ACC112 (cell line): ENCODE measurements around the gene HELZ2.
A peak's percentile ranks its signal among the peaks of the same experiment; 100 is the strongest.
"Not testable (repeated sequence)": the region's sequence is repeated elsewhere in the genome, so short reads cannot be mapped to it uniquely, and the experiment has no call there.

Experiments
- H2AFZ ChIP-seq: fragments of 200-600 bp; sonication (generic); one replicate; pipeline ENCODE4 v1.6.0; 2017; ENCODE audit warnings: antibody characterized with exemption, low read length; ENCODE audit not compliant: unreplicated experiment
- H3K27ac ChIP-seq: fragments of 200-600 bp; sonication (generic); 2 replicates; pipeline ENCODE4 v1.5.1; 2014; ENCODE audit warnings: low read depth, mild to moderate bottlenecking, antibody characterized with exemption, low read length, moderate library complexity
- H3K27me3 ChIP-seq: fragments of 200-600 bp; sonication (generic); 2 replicates; pipeline ENCODE4 v1.6.1; 2014; ENCODE audit warnings: mild to moderate bottlenecking, antibody characterized with exemption, low read length, moderate library complexity, mixed read lengths; ENCODE audit not compliant: insufficient read depth
- H3K36me3 ChIP-seq: fragments of 200-600 bp; sonication (generic); 2 replicates; pipeline ENCODE4 v1.6.1; 2016; ENCODE audit warnings: mild to moderate bottlenecking, antibody characterized with exemption, low read length, moderate library complexity, mixed read lengths; ENCODE audit not compliant: insufficient read depth
- H3K4me1 ChIP-seq: fragments of 200-600 bp; sonication (generic); one replicate; pipeline ENCODE4 v1.6.1; 2016; ENCODE audit warnings: low read length, mixed read lengths; ENCODE audit not compliant: insufficient read depth, unreplicated experiment, control insufficient read depth
- H3K4me3 ChIP-seq: fragments of 200-600 bp; sonication (generic); 2 replicates; pipeline ENCODE4 v1.5.1; 2014; ENCODE audit warnings: mild to moderate bottlenecking, low read depth, low read length
- H3K79me2 ChIP-seq: fragments of 200-600 bp; sonication (generic); one replicate; pipeline ENCODE4 v1.6.0; 2016; ENCODE audit warnings: low read length; ENCODE audit not compliant: control insufficient read depth, unreplicated experiment, insufficient read depth

HELZ2 gene

DNA sequence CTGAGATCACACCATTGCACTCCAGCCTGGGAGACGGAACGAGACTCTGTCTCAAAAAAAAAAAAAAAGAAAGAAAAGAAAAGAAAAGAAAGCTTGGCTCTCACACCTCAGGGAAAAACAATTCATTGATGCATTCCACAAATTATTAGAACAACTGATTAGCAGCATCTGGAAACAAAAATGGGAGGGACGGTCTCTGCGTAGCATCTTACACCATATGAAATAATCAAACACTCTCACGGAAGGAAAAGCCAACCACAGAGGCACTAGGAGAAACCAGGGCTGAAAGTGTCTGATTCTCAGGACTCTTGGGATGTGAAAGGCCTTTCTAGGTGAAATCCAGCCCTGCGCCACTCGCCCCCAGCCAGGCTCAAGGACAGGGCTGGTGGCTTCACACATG, 2.3 kb upstream of the HELZ2 start:
- Histone ChIP-seq H3K79me2 (peaks cover 23% of the 10 kb centered on the region), H3K27ac (no peak overlapping the region; the same call in 1 of the 2 replicates), H3K27me3 (no peaks in the 10 kb centered on the region), H2AFZ (no peak overlapping the region), H3K4me1 (peaks cover 19% of the 10 kb centered on the region), H3K36me3 (peaks cover 13% of the 10 kb centered on the region; the same call in 1 of the 2 replicates), H3K4me3 (no peak overlapping the region)

DNA sequence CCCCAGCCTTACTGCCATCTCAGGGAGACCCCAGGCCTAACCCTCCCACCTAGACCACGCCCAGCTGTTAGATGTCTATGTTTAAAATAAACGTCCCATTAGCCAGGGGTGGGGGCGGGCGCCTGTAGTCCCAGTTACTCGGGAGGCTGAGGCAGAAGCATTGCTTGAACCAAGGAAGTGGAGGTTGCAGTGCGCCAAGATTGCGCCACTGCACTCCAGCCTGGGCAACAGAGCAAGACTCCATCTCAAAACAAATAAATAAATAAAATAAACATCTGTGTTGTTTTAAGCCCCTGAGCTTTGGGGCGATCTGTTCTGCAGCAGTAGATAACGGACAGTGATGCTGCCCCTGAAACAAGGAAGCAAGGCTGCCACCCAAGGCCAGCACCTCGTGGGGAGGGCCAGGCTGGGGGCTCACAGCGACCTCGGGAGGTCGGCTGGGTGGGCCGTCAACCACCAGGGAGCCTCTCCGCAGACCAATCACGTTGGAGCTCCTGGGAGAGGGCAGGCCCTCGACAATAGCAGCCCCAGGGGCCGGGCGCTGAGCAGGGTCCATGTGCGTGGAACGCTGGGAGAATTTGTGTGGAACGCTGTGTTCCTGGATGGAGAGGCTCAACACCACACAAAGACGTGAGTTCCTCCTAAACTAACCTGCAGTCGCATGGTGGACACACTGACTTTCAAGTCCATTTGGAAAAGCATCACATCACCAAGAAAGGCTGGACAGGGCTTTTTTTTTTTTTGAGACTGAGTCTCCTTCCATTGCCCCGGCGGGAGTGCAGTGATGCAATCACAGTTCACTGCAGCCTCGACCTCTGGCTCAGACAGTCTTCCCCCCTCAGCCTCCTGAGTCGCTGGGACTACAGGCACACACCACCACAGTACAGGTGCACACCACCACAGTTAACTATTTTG, 1.0 kb upstream of the HELZ2 start:
- H3K79me2 ChIP-seq = peaks cover 23% of the 10 kb centered on the region
- H2AFZ ChIP-seq = no peak overlapping the region
- H3K4me3 ChIP-seq = 0 out of 2 replicates have a peak overlapping the region, but pooled peaks have one; percentile 58
- peaks cover 19% of the 10 kb centered on the region for H3K4me1 ChIP-seq
- H3K27ac ChIP-seq = peak overlapping the region; percentile 18; the same call in 1 of the 2 replicates
- no peaks in the 10 kb centered on the region for H3K27me3 ChIP-seq
- peaks cover 13% of the 10 kb centered on the region; the same call in 1 of the 2 replicates for H3K36me3 ChIP-seq

DNA sequence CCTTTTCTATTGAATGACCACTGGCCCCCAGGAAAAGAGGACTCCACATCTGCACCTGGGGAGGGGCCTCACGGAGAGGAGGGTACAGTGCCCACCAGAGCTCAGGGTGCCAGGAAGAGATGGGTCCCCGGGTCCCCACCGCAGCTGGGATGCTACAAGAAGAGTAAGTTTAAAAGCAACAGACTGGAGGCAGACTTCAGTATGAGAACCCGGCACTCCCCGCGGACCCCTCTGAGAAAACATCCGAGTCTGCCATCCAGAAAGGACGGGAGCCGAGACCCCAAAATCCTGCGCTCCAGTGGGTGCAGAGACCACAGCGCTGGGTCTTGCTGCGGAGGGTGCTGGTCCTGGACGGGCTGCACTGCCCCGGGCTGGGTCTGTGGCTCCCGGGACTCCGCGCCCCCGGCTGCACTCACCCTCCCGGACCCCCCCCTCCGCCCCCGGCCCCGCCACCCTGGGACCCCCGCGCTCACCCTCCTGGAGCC, 350 bp downstream of the HELZ2 start:
- H2AFZ ChIP-seq = no peak overlapping the region
- peaks cover 13% of the 10 kb centered on the region; the same call in 1 of the 2 replicates for H3K36me3 ChIP-seq
- H3K27ac ChIP-seq = peak overlapping the region; percentile 74
- H3K4me1 ChIP-seq = peaks cover 19% of the 10 kb centered on the region
- no peaks in the 10 kb centered on the region for H3K27me3 ChIP-seq
- peak overlapping the region; percentile 91 for H3K4me3 ChIP-seq
- peaks cover 26% of the 10 kb centered on the region for H3K79me2 ChIP-seq

DNA sequence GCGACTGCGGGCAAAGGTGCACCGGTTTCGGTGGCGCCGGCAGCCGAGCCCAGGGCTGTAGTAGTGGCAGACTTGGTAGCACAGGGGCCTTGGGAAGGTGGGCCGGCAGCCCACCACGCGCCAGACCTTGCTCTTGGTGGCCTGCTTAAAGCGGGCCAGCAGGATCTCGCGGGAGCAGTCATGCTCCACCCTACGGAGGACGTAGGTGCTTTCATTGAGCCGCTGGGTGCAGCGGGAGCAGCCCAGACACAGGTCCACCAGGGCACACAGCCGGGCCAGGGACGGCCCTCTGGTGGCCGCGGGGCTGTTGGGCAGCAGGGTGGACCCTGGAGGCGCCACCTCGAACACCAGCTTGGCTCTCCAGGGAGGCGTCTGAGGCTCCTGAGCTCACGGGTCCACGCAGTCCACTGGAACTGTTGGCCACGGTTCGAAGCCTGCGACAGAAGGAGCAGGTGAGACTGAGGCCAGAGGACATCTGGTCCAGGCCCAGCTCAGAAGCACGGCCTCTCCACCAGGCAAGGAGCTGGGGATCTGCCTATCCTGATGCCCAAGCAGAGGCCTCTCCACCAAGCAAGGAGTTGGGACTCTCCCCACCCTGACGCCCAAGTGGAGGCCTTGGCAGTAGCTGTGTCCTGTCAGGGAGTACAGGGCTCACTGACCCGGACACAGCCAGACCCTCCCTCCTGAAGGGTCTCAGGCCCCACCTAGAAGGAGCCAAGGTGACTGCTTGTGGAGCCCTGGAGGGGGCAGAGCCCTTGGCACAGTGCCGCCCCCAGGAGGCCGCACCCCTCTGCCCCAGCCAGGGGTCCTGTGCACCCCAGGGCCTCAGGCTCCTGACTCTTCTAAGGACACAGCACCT, 1.0 kb downstream of the HELZ2 start:
- Histone ChIP-seq H3K4me3 (peak overlapping the region; percentile 91), H3K4me1 (peaks cover 19% of the 10 kb centered on the region), H3K27ac (peak overlapping the region; percentile 74), H3K36me3 (peaks cover 15% of the 10 kb centered on the region; the same call in 1 of the 2 replicates), H2AFZ (no peak overlapping the region), H3K79me2 (peaks cover 26% of the 10 kb centered on the region), H3K27me3 (no peaks in the 10 kb centered on the region)

DNA sequence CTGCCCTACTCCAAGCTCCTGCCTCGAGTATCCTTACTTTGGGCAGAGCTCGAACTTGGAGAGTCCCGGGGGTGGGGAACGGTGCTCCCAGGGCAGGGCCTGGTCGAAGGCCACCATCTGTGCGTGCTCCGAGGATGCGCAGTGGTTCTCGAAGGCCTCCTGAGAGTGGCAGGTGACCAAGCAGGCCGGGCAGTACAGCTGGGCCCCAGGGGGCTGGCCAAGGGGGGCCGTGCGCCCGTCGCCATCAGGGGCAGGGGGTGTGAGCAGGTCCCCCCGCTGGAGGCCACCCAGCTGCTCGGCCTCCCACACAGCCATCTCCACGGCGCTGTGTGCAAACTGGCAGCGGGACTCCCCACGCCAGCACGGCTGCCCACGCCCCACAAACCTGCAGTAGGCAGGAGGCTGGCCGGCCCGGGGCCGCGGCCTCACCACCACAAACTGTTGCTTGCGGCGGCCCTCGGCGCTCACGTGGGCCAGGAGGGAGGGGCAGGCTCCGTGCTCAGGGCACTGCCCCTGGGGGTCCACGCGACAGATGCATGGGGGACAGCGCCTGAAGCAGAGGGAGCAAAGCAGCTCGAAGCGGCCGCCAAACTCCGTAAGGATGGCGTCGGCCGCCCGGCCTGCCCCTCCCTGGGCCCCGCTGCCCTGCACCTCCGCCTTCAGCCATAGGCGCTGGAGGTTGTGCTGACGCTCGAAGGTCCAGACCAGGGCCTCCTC, 1.8 kb downstream of the HELZ2 start:
- Histone ChIP-seq H3K27ac (0 out of 2 replicates have a peak overlapping the region, but pooled peaks have one; percentile 2), H2AFZ (no peak overlapping the region), H3K4me3 (peak overlapping the region; percentile 91; the same call in 1 of the 2 replicates), H3K36me3 (peaks cover 22% of the 10 kb centered on the region; the same call in 1 of the 2 replicates), H3K27me3 (no peaks in the 10 kb centered on the region), H3K4me1 (peaks cover 19% of the 10 kb centered on the region), H3K79me2 (peaks cover 32% of the 10 kb centered on the region)

DNA sequence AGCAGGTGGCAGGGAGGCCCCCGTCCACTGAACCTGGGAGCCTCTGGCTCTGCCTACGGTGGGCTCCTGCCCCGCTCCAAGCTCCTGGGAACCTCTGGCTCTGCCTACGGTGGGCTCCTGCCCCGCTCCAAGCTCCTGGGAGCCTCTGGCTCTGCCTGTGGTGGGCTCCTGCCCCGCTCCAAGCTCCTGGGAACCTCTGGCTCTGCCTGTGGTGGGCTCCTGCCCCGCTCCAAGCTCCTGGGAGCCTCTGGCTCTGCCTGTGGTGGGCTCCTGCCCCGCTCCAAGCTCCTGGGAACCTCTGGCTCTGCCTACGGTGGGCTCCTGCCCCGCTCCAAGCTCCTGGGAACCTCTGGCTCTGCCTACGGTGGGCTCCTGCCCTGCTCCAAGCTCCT, 3.0 kb downstream of the HELZ2 start:
- H3K36me3 ChIP-seq = peaks cover 33% of the 10 kb centered on the region; the same call in 1 of the 2 replicates
- H2AFZ ChIP-seq, H3K27me3 ChIP-seq, H3K4me3 ChIP-seq, H3K27ac ChIP-seq: not testable (repeated sequence)
- H3K4me1 ChIP-seq = peaks cover 19% of the 10 kb centered on the region
- peaks cover 34% of the 10 kb centered on the region for H3K79me2 ChIP-seq

DNA sequence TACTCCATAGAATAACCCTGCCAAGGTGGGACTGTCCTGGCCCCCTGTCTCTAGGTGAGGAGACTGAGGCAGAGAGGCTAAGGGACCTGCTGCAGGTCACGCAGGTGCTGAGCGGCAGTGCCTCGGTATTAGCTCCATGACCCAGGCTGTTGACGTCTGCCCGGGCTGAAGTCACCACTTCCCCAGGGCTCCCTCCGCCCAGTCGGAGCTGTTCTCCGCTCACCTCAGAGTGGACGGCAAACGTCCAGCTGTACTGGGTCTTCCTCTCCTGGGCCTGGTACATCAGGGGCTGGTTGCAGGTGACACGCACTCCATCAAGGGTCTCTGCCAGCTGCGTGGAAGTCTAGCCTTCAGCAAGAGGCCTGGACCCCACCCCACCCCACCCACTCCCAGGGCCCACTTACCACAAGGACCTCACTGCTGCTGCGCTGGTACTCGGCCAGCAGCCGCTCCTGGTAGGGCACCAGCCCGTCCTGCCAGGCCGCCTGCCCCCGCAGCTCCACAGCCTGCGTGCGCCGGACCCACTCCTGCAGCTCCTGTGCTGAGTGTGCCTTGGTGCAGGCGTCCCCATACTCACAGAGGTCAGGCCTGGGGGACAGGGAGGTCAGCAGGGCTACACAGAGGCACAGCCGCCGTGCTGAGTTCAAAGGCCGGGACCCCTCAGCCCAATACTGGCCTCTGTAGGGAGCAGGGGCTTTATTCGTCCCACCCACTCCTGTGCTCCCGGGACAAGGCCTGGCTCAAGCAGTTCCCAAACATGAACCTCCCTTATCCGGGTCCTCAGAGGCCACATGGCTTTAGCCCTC, 3.6 kb downstream of the HELZ2 start:
- Histone ChIP-seq H2AFZ (no peak overlapping the region), H3K79me2 (peaks cover 34% of the 10 kb centered on the region), H3K27ac (no peak overlapping the region), H3K27me3 (no peaks in the 10 kb centered on the region), H3K4me1 (peaks cover 19% of the 10 kb centered on the region), H3K4me3 (no peak overlapping the region), H3K36me3 (peaks cover 37% of the 10 kb centered on the region; the same call in 1 of the 2 replicates)

DNA sequence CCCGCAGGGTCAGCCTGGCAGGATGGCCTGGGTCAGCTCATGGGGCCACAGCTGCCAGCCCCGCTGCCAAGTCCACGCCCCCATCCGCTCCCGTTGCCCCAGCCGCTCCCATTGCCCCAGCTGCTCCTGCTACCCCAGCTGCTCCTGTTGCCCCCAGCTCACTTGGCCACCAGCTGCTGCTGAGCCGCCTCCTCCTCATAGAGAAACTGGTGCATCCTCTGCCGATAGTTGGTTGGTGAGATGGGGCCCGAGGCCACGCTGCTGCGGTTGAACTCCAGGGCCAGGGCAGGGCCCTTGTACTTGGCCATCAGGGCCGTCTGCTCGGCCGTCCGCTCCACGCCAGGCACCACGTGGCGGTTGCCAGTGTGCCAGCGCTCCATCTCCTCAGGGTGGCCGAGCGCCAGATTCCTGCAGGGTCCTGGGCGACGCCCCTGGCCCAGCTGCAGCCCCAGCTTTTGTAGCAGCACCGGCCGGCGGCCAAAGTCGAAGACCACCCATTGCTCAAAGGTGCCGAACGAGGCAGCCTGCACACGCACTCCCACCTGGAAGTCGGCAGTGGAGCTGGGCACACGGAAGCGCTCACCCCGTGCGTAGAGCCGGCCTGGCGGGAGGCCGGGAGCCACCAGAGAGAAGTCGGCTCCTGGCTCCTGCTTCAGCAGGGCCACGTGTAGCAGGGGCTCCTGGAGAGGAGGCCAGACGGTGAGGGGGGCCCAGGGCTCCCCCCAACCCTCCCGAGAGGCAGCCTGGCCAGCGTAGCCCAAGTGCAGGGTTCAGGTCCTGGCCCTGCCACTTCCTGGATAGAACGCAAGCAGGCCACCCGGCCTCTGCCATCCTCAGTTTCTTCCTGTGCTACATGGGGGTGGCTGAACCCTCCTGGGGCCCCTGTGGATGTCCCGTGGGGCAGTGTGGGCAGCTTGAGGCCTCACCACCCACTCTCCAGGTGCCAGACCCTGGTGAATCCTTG, 4.8 kb downstream of the HELZ2 start:
- peaks cover 46% of the 10 kb centered on the region; the same call in 1 of the 2 replicates for H3K36me3 ChIP-seq
- no peaks in the 10 kb centered on the region for H3K27me3 ChIP-seq
- no peak overlapping the region for H2AFZ ChIP-seq
- no peak overlapping the region for H3K27ac ChIP-seq
- H3K4me3 ChIP-seq = no peak overlapping the region
- peaks cover 9% of the 10 kb centered on the region for H3K4me1 ChIP-seq
- peaks cover 34% of the 10 kb centered on the region for H3K79me2 ChIP-seq
